Choroid plexus epithelial cell (primary cell): ENCODE data around the gene IQSEC2.

Experiments used
- DNase-seq: peaks from one replicate; pipeline ENCODE4 v3.0.0-alpha.2; 2010; ENCODE audit warnings: low read depth
- H3K4me3 ChIP-seq: 2 replicates; pipeline ENCODE4 v1.5.1; 2011; ENCODE audit warnings: low read depth, mild to moderate bottlenecking, control low read depth, low read length, moderate library complexity
- TF ChIP-seq, protein P1 (sequence below): conservative IDR thresholded peaks from 2 replicates; pipeline ENCODE4 v1.5.1; 2011; ENCODE audit warnings: low read depth, mild to moderate bottlenecking, control low read depth, inconsistent platforms, low read length, moderate library complexity

The IQSEC2 gene

GRCh38 chrX:53313728-53314105 lies 32.3 kb upstream of the IQSEC2 start:
- TF ChIP-seq, protein P1, sequence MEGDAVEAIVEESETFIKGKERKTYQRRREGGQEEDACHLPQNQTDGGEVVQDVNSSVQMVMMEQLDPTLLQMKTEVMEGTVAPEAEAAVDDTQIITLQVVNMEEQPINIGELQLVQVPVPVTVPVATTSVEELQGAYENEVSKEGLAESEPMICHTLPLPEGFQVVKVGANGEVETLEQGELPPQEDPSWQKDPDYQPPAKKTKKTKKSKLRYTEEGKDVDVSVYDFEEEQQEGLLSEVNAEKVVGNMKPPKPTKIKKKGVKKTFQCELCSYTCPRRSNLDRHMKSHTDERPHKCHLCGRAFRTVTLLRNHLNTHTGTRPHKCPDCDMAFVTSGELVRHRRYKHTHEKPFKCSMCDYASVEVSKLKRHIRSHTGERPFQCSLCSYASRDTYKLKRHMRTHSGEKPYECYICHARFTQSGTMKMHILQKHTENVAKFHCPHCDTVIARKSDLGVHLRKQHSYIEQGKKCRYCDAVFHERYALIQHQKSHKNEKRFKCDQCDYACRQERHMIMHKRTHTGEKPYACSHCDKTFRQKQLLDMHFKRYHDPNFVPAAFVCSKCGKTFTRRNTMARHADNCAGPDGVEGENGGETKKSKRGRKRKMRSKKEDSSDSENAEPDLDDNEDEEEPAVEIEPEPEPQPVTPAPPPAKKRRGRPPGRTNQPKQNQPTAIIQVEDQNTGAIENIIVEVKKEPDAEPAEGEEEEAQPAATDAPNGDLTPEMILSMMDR = no peak
- DNase-seq = no peak
- no peak overlapping the region for H3K4me3 ChIP-seq

DNA sequence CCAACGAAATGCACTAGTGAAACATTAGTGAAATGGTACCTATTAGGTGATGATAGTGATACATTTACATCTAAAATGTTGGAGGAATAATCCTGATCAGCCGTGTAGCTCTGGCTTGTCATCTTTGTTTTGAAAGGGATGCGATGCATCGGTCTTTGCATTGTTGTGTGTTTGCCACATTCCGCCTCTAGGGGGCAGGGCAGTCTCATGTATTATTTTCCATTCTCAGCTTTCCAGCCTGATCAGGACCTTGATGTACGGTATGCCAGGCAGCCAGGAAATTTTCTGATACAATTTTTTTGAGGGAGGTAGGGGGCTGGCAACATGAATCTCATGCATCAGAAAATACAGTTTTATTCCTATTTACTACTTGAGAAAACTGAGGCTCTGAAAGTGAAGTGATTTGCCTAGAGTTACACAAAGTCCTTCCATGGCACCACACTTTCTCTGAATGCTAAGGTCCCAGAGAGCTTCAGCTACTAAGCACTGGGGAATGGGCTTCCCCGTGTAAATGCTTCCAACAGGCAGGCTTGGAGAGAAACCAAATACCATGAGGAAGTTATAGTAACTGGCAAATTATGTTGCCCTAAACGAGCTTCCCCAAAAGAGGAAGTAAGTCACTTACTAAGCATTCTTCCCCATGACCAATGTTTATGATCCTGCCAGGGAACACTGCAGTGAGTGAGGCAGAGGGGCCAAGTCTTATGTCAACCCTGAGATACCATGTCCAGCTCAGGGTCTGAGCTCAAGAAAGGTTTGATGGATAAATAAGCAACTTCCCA lies 31.8 kb upstream of the IQSEC2 start:
- no peak overlapping the region for H3K4me3 ChIP-seq
- DNase-seq = peak; percentile 60
- TF ChIP-seq, protein P1 = peak; percentile 70

GRCh38 chrX:53309837-53310236 lies 28.5 kb upstream of the IQSEC2 start:
- no peak for DNase-seq

DNA sequence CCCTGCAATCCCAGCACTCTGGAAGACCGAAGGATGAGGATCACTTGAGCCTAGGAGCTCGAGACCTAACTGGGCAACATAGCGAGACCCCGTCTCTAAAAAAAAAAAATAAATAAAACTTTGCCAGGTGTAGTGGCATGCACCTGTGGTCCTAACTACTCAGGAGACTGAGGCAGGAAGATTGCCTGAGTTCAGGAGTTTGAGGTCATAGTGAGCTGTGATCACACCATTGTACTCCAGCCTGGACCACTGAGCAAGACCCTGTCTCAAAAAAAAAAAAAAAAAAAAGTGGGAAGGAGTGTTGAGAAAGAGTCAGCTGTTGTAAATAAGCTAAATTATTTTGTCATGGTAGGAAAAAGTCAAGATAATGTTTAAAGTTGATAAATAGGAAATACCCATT lies 27.5 kb upstream of the IQSEC2 start:
- DNase-seq = no peak
- TF ChIP-seq, protein P1 = no peak
- no peak overlapping the region for H3K4me3 ChIP-seq

More at GRCh38 chrX:53309837-53310236, 28.5 kb upstream of the IQSEC2 start:
- TF ChIP-seq, protein P1 = no peak
- no peak overlapping the region for H3K4me3 ChIP-seq

DNA sequence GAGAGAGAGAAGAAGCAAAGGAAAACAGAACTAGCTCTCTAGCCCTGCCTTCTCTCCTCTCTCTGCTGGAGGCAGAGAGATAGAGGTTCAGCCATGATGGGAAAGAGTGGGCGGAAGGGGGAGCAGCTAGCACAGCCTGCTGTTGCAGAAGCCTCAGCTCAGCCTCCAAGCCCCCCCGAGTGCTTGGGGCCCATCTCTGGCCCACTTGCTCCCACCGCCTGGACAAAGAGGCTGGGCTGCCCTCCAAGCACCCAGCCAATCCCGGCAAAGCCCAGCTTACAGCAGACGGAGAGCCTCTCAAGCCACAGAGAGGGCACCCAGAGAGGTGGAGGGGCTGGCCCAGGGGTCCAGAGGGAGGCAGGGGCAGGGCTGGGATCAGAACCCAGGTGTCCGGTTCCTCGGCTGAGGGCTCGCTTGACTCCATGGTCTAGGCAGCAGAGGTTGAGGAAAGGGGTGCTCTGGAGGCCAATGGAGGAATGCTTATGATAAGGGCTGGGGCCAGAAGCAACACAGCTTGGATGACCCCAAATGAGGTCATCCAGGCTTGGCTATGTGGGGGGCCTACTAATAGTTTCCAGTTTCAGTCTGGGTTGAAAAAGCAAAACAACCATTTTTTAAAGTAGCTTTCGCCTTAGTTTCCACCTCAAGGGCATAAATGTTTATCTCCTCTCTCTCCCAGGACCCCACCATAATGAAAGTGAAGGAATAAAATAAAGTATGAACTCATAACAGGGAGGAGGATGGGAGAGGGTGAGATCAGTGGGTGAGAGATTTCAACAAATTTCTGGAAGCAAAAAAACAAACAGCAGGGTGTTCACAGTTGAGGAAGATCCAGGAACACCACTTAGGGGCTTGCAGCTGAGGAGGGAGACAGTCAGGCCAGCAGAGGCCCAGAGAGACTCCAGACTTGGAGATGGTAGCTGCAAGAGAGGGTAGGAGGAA lies 24.9 kb upstream of the IQSEC2 start:
- peak; percentile 42 for DNase-seq

DNA sequence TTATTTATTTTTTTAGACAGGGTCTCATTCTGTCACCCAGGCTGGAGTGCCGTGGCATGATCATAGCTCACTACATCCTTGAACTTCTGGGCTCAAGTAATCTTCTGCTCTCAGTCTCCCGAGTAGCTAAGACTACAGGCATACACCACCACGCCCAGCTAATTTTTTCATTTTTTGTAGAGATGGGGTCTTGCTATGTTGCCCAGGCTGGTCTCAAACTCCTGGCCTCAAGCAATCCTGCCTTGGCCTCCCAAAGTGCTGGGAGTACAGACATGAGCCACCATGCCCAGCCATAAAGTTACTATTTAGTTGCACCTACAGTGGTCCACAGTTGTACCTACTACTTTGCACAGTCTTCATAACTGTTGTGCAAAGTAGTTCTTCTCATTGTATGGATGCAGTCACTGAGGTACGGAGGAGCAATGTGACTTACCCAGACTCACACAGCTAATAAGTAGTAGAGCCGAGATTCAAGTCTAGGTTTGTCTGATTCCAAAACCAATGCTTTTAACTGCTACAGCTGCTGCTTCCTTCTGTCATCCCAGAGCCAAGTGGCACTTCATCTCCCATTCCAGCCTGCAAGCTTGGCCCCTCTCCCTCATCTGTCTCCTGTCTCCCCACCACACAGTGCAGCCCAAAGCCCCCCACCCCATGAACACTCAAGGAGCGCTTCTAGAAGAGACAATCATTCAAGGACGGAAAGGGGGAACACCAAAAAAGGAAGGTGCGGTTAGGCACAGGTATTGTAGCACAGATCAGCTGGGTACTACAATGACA lies 24.0 kb upstream of the IQSEC2 start:
- H3K4me3 ChIP-seq = no peak overlapping the region
- DNase-seq = no peak
- TF ChIP-seq, protein P1 = no peak

More for the DNA sequence above, 24.9 kb upstream of the IQSEC2 start:
- no peak overlapping the region for H3K4me3 ChIP-seq
- TF ChIP-seq, protein P1 = no peak
